GM19468 (cell line): ENCODE data around the gene SH3TC2.

Source experiments
- ATAC-seq: cut with Tn5 transposase; IDR thresholded peaks from one replicate; pipeline ENCODE4 v1.9.1; 2021; ENCODE audit warnings: mild to moderate bottlenecking, moderate library complexity, moderate number of reproducible peaks; ENCODE audit not compliant: unreplicated experiment; ENCODE audit errors: extremely low read depth

The SH3TC2 gene

GRCh38 chr5:149062371-149063016 lies 368 bp downstream of the SH3TC2 start:
- no peak for ATAC-seq

DNA sequence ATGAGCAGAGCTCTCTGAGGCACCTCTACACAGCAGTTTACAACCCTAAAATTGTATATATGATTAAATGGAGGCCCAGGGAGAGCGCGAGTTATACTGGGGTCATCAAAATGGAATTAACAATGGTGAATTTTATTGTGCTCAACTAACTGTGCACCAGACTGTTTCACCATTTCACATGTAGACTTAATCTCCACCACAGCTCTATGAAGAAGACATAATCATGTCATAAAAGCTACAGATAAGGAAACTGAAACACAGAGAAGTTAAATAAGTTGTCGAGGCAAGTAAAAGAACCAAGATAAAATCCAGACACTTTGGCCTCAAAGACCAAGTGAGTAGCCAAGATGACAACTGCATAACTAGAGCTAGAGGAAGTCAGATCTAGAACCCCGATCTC lies 1.5 kb downstream of the SH3TC2 start:
- ATAC-seq: no peak

- no peak for ATAC-seq
Measured at GRCh38 chr5:149060325-149060724, 2.5 kb downstream of the SH3TC2 start.

- no peak for ATAC-seq
Measured at GRCh38 chr5:149056616-149057165, 6.2 kb downstream of the SH3TC2 start.

DNA sequence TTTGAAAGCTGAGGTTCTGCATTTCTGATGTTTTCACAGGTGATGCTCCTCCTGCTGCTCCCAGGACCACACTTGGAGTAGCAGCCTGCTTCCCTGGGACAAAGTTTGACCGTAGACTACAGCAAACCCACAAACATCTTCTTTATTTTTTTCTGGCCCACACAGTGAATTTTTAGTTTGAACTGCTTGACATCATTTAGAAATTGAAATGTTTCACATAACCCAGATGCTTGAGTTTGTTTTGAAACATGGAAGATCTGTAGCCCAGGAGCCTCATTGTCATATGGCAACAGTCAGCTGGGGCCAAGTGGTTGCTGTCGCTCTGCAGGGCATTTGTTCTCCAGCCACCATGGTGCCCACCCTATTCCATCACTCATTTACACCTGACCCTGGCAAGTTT lies 8.4 kb downstream of the SH3TC2 start:
- ATAC-seq: no peak

DNA sequence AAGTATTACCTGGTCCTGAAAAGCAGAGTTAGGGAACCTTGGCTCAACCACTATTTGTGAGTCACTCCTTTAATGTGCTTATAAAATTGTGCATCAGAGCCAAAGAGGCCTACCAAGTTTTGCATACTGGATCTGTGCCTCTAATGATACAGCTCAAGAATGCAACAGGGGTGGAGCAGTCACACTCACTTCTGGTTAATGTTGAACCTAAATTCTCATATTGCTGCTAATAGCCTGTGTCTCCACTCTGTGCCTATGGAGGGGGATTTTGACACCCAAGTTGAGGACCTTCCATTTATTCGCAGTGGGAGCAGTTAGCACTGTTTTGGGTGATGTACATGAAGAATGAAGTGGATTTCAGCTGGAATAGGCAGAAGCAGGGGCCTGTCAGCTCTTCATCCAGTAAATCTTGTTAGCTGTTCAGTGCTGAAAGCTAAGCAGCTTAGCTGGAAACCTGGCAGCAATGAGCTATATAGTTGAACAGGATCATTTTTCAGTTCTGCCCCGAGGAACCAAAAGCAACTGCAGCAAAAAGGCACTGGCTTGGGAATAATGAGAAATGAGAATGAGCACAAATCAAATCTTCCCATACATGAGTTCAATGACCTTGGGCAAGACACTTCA lies 9.7 kb downstream of the SH3TC2 start:
- no peak for ATAC-seq

- no peak for ATAC-seq
Measured at GRCh38 chr5:149049371-149049781, 13.5 kb downstream of the SH3TC2 start.

GRCh38 chr5:149048811-149049210 lies 14.1 kb downstream of the SH3TC2 start:
- no peak for ATAC-seq

- no peak for ATAC-seq
Measured at GRCh38 chr5:149047462-149047861, 15.4 kb downstream of the SH3TC2 start.

DNA sequence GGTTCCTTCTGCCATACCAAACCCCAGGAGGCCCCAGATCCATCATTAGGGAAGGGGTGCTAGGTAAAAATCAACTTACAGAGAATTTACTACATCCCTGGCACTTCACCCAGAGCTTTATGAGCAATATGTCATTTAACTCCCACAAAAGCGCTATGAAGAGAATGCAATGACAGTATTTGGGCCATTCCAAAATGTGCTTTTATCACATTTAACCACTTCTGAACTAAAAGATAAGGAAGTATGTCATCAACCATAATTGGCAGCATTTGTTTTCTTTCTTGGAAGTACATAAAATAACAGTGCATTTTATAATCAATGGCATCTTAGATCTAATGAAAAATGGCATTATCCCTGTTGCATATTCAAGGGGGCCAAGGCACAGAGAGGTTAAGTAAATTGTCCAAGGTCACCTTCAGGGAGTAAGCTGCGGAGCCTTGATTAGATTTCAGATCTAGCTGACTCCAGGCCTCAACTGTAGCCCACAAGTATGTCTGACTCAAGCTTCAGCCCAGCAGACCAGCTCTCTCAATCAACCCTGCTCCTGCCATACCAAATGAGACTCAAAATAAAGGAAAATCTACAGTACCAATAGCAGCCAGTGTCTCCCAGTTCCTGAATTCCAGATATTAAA lies 16.5 kb downstream of the SH3TC2 start:
- no peak for ATAC-seq

DNA sequence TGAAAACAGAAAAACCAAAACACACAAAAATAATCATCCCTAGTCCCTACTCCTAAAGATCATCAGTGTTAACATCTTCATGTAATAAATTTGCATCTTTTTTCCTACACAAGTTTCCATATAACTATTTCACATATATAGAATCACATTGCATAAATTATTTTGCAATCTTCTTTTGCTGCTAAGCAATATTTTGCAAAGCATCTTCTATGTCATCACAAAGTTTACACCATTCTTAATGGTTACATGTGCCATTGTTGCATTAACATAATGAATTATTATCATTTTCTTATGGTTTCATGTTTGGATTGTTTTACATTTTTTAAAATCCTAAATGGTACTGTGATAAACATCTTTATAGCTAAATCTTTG lies 17.8 kb downstream of the SH3TC2 start:
- no peak for ATAC-seq

DNA sequence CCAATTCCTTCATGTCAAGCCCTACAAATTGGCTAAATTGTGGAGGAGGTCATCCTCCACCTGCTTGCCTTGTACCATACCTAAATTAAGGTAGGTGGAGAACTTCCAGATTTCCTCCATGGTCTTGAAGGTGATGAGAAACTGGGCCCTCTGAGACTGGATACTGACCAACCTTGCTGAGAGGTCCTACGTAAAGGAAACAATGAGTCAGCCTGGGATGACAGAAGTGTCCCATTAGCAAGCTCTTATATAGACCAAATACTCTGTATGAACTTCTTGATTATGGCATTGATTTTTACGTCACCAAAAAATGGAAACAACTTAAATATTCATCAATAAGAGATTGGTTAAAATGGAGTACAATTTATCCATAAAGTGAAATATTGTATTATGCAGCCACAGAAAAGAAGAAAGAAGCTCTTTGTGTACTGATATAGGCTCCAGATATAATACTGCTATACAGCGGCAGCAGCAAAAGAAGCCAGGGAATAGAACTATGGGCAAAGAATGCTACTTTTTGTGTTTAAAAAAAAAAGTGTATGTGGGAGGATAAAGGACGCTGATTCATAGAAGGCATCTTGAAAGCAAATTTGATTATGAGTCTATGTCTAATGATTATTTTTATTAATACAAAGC lies 18.3 kb downstream of the SH3TC2 start:
- ATAC-seq: no peak

DNA sequence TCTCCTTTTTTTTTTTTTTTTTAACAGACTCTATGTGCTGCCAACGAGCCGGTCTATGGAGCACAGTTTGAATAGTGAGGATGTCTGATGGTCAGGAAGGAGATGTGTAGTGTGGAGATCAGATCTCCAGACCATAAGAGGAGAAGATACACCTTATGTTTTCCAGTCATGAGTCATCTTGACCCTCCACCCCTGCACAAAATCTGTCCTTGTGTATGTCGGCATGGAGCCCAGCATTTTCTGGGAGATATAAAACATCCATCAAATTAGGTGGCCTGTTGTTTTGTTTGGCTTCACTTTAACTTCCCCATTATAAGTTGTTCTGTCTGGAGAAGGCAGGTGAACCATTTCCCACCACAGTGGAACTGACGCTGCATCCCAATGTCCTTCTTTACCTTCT lies 19.2 kb downstream of the SH3TC2 start:
- no peak for ATAC-seq

DNA sequence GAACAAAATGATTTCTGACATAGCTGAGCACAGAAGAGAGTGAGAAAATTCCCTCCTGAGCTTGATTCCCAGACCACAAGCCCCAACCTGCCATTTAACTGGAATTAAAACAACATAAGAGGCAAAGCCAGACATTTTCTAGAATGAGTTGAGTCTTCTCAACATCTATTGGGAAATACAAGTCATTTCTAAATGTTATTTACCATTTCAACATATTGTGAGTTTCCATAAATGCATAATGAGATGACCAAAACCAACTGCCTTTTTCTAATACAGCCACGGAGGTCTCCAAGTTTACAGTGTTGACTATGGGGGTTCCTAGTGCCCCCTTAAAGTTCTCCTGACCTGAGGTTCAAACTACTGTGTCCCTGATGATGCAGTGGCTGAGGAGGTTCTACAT lies 20.0 kb downstream of the SH3TC2 start:
- ATAC-seq: no peak

- ATAC-seq: no peak
Measured at GRCh38 chr5:149041242-149041641, 21.6 kb downstream of the SH3TC2 start.

DNA sequence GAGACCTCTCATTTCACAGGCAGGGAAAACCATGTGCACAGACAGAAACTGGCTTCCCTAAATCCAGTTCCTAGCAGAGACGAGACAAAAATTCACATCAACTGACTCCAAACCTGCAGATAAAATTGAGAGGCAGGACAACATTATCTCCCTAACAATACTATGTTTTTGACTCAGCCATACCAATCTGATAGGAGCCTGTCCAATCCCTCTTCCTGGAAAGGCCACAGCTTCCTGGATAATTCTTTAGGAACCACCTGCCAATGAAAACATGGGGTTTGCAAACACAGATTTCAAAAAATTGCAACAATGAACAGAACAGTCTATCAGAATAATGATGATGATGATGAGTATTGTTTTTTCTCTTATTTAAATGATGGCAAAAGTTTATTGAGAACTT lies 22.4 kb downstream of the SH3TC2 start:
- no peak for ATAC-seq

GRCh38 chr5:149039506-149039905 lies 23.4 kb downstream of the SH3TC2 start:
- no peak for ATAC-seq

DNA sequence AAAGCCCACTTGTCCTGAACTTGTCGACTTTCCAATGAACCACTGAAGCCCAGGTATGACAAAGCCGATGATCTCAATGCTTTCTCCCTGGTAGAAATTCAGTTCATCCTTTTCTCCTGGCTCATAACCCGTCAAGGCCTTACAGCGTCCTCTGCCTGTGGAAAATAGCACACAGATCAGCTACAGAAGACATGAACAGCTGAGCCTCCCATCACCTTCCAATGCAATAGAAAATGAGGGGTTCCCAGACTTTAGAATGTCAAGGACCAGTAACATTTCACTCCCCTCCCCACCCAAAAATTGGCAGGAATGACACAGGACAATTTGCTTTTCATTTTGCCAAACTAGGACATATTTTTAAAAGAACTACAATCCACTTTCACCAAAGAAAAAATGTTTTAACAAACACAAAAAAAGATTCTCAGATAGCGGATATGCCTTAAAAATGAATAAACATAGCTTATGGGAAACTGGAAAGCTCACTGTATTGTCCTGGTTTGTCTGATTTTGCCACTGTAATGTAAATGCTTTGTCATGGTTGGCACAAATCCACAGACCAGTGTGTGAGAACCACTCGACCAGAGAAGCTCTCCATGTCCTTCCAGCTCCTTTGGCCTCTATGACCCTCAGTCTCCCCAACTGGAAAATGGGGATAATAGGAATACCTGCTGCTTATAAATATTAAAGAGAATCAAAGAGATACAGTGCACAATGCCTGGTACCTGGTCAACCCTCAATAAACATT lies 24.4 kb downstream of the SH3TC2 start:
- ATAC-seq: no peak

GRCh38 chr5:149037817-149038216 lies 25.0 kb downstream of the SH3TC2 start:
- ATAC-seq: no peak

DNA sequence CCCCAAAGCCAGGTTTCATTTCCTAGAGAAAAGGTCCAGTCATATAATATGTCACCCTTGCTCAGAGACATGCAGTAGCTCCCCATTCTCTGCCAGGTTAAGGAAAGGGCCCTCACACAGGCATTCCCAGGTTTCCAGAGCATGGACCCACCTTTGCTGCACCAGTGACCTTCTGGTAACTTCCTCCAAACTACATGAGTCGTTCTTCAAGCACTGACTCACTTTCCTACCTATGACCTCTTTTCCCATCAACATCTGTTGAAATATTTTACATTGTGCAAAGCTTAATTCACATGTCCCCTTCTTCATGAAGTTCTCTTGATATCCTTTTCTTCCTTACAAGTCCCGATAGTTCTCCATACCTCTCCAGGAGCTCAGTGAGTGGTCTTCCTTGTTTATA lies 25.9 kb downstream of the SH3TC2 start:
- no peak for ATAC-seq
